GM12873 (cell line): Measurements from ENCODE around the gene OR2G3.

Experiments
- TF ChIP-seq, protein P1 (sequence below): IDR thresholded peaks from 2 replicates; pipeline ENCODE4 v1.5.1; 2012; ENCODE audit warnings: low read depth, mild to moderate bottlenecking, moderate library complexity, low read length, control low read depth; ENCODE audit not compliant: insufficient read depth; ENCODE audit errors: missing control alignments

The OR2G3 gene

DNA sequence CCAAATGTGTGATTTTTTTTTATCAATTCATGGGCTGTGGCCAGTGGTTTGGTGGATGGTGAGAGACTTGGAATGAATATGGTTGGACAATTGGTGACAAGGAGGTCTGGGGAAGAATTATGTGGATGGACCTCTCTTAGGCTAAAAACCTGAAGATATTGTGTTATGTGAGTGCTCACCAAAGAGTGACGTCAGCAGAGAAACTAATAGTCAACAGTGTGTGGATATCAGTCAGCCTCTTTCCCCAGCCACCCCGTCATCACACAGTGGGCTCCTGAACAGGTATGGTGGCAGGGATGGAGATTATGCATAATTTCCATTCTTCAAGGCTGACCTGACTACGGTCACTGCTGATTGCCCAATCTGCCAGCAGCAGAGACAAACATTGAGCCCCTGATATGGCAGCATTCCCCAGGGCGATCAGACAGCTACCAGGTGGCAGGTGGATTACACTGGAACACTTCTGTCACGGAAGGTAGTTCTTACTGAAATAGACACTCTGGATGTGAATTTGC is 26.4 kb upstream of the OR2G3 start:
- TF ChIP-seq, protein P1, sequence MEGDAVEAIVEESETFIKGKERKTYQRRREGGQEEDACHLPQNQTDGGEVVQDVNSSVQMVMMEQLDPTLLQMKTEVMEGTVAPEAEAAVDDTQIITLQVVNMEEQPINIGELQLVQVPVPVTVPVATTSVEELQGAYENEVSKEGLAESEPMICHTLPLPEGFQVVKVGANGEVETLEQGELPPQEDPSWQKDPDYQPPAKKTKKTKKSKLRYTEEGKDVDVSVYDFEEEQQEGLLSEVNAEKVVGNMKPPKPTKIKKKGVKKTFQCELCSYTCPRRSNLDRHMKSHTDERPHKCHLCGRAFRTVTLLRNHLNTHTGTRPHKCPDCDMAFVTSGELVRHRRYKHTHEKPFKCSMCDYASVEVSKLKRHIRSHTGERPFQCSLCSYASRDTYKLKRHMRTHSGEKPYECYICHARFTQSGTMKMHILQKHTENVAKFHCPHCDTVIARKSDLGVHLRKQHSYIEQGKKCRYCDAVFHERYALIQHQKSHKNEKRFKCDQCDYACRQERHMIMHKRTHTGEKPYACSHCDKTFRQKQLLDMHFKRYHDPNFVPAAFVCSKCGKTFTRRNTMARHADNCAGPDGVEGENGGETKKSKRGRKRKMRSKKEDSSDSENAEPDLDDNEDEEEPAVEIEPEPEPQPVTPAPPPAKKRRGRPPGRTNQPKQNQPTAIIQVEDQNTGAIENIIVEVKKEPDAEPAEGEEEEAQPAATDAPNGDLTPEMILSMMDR, result no peak

DNA sequence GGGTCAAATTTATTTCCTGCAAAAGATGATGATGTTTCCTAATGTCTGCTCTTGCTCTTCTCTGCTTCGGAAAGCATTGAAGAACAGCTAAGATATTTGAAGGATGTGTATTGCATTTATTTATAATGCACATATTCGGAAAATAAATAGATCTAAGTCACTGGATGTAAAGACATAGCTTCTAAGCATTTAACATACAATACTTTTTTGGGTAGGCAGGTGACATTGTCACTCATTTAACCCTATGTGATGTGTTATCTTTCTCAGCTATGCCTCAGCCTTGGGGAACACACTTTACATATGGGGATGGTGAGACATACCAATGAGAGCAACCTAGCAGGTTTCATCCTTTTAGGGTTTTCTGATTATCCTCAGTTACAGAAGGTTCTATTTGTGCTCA is 17.3 kb upstream of the OR2G3 start, which contains the start of gene OR2G2:
Gene OR2G2, plus strand, starts transcription at position 301 of the 400 bp plus-strand sequence. Its CDS starts 0 bp downstream, at position 301.
- TF ChIP-seq, protein P1, result no peak

DNA sequence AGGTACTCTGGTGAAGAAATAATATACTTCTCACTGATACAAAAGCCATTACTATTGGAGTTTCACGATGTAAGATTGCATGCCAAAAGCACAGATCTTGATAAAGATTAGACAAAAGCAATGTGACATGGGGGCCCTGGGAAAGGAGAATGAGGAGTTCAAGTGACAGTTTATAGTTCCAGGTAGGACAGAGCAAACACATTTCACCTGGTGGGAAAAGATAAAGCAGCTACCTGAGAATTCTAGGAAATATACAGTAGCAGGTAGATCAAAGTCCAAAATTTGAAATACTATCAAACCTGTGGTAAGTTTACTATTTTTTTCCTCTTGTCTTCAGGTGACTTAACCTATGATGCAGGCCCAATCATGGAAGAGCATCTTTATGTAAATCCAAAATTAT is 8.0 kb downstream of the OR2G3 start:
- TF ChIP-seq, protein P1, result no peak

DNA sequence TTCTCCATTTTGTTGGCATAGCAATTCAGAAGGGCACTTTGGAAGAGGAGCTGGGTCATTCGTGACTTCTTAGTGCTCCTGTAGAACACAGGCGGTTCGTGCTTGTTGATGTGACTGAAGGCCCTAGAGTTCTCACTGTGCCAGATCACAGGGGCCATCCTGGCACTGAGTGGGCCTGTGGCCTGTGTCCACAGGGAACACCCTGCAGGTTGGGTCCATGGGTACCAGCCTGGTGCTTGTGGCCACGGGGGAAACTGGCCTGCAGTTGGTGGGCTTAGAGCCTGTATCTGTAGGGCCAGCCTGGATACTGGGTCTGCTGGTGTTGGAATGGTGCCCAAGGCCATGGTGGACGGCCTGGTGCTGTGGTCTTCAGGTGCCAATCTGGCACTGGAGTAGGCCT is 9.2 kb downstream of the OR2G3 start:
- TF ChIP-seq, protein P1, result no peak

DNA sequence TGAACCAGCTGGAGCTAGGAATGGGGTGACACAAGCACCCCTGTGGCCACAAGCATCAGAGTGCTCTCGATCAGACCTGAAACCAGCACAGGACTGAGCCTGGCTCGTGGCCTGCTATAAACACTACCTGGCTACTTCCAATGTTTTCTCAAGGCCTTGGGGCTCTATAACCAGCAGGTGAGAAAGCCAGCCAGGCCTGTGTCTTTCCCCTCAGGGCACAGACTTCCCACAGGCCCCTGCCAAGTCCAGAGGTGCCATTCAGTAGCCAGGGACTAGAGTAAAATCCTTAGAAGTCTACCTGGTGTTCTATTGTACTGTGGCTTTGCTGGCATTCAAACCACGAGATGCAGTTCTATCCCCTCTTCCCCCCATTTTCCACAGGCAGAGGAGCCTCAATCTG is 22.6 kb downstream of the OR2G3 start:
- TF ChIP-seq, protein P1, result no peak

DNA sequence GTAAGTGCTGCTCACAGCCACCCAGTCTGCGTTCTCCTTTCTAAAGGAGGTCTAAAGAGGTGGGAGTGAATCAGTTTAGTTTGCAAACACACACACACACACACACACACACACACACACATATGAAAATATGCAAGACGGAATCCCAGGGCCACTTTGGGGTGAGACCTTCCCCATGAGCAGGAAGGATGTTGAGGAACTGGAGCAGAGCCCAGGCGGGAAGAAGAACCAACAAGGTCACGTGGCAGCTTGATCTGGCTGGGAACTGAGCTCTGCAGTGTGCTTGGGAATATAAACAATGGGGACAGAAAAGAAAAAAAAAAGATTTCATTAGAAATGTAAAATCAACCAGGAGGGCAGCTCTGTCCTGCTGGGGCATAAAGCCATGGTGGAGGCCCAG is 32.6 kb downstream of the OR2G3 start:
- TF ChIP-seq, protein P1, result no peak

DNA sequence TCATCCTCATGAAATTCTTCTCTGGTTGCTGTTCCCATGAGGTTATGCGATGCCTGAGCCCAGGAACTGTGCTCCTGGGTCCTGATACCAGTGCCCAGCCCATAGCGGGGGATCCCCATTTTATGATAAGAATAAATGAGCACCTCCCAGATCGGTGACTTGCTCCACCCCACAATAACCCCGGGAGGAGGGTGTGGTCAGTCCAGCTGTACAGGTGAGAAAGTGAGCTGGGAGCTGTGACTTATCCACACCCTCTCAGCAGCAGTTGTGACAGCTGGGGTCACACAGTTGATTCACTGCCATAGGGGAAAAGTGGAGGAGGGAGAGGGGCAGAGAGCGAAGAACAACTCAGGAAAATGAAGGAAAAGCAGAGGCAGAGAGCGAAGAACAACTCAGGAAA is 33.4 kb downstream of the OR2G3 start:
- TF ChIP-seq, protein P1, result no peak

DNA sequence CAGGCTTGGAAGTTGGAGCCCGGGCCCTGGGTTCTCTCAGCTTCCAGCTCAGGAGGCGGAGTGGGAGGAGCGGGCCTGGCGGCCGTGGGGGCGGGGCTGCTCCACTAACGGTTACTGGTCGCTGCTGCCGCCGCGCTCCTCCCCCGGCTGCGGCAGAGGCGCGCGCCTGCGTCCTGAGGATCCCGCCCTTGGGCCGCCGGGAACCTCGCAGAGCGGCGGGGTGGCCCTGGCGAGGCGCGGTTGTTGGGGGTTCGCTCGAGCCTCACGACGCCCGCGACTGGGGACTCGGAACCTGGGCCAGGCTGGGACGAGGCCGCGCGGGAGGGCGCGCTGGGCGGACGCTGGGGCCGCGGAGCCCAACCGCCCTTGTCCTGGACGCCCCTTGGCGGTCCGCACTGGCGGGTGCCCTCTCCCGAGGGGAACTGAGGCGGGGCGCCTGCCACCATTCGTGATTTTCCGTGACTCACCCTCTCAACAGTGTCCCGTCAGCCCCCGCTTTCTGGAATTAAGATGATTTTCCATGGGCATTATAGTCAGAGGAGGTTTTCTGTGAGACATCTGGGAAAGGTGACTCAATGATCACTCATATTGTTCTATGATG is 34.1 kb downstream of the OR2G3 start:
- TF ChIP-seq, protein P1, result no peak
